Stimulated activated CD4-positive, alpha-beta T cell treated with anti-CD3 and anti-CD28 coated beads, Interleukin-12 subunit alpha, Interleukin-12 subunit beta, amount 100 ng/mL, for 48 hours (primary cell): ENCODE data around the gene DMRT3.

Source experiments
- DNase-seq, 3 donors: peaks; one replicate each; pipeline ENCODE4 v3.0.0-alpha.2; 2020; ENCODE audit warnings: low read depth in 2 of 3, low spot score in 1 of 3

The DMRT3 gene

DNA sequence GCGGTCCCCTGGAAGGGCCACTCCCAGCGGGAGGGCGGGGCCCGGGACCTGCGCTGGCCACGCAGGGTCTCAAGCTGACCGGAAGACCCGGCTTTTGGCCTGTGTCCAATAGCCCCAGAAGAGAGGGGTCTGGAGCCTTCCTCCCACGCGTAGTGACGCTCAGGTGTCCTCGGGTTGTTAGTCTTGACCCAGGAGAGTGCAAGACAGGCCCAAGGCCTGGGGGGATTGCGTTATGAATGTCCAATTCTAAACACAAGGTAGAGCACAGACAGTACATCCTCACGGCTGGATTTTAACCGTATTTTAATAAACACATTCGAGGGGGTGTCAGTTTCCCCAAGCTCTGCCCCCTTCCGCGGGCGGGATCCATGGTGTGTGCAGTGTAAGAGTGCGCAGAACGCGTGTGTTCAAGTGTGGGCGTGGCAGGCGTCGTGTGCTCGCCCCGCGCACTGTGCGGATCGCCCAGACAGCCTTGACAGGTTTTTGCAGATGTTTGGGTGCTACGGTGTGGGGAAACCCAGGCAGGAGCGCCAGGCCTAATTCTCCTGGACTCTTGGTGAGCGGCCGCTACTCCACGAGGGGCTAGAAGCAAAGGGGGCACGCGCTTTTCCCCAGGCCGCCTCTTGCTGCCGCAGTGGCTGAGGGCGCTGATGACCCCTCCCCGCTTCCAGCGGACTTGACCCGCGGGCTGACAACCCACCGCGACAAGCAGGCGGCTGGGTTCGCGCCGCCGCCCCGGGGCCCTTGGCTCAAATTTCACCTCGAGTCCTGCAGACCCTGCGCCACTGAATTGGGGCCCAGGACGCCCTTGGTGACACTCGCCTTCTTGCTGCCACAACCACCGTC is 6.1 kb upstream of the DMRT3 start:
- no peak for DNase-seq

DNA sequence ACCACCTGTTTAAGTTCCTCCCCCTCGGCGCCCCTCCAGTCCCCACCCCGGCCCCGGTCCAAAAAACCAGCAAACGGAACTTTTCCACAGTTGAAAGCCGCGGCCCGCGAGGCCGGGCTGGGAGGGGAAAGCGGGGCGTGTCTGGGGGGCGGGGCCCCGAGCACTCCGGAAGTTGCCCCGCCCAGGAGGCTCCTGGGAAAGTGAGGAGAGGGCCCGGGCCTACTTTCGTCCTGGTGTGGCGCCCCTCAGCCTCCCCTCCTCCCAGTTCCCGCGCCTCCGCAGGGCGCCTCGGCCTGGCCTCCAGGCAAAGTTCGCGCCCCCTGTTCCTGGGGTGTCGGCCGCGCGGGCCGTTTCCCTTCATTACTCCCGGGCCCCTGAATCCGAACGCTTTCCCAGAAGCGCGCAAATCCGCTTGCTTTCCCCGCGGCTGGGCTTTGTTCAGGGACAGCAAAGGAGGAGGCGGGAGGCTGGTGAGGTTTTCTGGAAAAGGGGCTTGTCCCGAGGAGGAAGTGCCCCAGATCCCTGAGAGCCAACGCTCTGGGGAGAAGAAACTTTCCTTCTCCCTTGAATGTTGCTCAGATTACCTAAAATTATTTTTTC is 4.5 kb upstream of the DMRT3 start:
- no peak for DNase-seq

DNA sequence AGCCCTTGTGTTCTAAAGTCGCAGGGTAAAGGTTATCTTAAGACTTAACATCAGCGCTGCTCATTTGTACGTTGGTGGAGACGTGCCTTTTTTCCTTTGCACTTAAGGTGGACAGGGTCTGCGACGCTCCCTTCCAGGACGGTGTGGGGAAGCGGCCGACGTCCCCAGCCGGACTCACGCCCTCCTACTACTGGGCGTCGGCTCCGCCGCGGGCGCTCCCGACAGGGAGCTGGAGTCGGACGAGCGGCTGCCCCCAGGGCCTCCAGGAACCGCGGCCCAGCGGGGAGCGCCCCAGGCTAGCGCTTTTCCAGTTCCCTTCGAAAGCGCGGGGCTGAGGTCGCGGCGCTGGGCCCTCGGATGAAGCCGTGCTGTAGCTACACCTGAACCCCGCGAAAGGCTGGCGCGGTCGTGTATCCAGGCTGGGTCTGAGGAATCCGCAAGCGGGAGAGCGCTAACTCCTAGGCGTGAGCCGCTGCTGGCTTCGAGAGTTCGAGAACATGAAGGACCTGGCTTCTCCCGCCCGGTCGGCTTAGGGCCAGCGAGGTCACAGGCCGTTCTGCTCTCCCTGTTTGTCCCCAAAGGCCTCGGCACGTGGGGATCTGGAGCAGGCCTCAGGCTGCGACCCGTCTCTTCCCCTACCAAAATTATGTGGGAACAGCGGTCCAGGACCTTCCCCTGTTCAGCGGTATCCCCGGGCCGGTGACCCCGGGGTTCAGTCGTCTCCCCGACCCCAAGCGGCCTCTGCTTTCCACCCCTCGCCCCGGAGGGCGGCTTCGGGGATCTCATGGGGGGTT is 3.8 kb upstream of the DMRT3 start:
- no peak for DNase-seq

DNA sequence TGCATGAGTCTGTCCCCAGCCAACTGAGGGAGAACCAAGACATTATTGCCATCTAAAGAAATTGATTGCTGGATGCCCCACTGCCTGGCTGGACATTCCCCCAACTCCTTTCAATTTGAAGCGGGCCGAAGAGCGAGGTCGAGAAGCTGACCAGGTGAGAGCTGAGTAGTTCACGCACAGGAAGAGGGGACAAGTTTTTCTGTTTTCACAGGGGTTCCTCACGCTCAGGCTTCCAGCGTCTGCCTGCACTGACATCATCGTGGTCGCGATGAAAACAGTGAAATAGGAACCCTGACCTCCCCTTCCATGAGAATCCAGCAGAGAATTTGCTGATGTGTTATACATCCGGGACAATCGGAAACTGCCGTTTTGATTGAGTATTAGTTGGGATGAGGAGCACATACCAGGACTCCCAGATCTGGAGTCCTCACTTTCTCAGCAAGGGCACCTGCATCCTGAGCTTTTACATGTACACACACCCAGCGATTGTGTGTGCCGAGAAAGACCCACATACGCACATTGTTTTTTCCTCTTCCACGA is 3.1 kb upstream of the DMRT3 start:
- DNase-seq: no peak

DNA sequence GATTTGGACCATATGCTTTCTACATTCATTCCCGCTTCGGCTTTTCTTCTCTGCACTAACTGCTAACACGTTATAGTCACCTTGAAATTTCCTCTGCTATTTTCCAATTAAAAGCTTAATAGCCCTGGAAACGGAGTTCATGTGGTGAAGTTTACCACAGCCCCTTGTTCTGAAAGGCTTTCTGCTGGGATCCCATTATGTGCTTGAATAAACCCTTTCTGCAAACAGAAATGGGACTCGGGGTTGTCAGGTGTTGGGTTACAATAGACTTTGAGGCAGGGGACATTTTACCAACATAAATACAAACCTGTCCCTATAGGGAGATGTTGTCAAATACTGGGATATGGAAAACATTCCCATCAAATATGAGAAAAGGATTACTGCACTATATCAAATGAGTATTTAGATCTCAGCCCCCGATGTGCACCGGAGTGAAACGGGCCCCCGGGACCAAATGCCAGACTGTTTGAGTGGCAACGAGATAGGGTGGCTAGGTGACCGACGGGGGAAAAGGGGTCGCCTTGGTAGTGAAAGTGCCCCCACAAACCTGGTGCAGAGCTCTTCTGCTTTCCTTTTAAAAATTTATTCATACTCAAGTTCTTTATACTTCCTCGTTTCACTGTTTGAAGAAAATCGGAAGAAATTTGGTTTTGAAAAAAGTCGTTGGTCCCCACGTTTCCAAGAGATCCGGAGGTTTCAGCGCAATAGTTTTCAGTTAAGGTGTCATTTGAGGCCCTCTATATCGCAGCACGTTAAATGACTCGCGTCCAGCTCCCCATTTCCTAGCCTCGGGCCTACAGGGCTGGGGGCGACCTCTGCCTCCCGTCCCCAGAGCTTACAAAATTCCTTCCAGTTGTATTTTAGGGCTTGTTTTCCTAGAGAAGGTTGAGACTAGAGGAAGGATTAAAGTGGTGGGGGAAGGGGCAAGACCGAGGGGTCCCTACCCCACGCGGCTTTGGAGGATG is 2.1 kb upstream of the DMRT3 start:
- no peak for DNase-seq

DNA sequence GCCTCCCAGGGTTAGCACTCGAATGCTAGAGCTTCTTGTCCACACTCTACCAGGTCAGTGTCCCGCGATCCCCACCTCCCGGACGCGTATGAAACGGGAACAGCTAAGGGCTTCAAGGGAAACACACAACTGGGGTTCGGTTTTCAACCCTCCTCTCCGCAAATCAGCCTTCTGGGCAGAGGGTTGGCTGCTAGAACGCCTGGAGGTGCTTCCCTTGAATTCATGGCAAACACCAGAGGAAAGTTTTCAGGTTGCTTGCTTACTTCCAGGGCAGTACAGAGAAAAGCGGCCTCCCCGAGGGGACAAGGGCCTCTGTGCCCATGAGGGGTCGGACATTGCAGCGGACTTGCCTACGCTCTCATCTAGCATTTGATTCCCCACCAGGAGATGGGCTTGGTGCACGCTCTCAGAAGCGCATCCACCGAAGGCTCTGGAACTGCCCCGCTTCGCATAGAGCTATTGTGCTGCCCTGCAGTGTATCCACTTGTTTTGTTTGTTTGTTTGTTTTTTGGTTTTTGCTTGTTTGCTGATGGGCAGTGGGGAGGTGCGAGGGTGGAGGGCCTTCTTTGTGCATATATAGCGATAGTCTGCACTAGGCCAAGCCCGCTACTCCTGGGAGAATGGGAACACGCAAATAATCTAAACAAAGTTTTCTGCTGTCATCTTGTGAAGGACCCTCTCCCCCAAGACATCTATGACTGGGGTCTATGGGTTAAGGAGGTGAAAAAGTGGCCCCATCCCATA is 1.3 kb upstream of the DMRT3 start:
- no peak for DNase-seq

DNA sequence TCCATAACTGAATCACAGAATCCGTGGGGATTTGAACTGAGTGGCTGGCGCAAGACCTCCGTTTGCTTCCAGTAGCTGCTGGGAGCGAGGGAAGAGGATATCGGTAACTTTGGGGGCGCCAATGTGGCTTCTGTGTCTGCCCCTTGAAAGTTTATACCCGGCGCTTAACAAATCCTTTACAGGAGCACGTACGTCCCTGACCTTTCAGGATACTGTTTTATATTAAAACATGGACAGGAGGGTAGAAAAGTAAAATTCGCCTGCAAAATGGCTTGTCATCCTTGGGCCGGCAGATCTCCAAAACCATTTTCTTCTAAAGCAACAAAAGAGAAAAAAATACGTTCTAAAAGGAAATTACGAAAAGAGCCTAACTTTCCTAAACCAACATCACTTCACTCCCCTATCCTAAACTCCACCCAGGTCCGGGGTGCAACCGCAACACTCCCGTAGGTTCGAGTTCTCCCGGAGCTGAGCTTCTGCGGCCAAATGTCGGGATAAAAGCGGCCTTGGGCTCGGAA is 656 bp upstream of the DMRT3 start:
- no peak for DNase-seq

DNA sequence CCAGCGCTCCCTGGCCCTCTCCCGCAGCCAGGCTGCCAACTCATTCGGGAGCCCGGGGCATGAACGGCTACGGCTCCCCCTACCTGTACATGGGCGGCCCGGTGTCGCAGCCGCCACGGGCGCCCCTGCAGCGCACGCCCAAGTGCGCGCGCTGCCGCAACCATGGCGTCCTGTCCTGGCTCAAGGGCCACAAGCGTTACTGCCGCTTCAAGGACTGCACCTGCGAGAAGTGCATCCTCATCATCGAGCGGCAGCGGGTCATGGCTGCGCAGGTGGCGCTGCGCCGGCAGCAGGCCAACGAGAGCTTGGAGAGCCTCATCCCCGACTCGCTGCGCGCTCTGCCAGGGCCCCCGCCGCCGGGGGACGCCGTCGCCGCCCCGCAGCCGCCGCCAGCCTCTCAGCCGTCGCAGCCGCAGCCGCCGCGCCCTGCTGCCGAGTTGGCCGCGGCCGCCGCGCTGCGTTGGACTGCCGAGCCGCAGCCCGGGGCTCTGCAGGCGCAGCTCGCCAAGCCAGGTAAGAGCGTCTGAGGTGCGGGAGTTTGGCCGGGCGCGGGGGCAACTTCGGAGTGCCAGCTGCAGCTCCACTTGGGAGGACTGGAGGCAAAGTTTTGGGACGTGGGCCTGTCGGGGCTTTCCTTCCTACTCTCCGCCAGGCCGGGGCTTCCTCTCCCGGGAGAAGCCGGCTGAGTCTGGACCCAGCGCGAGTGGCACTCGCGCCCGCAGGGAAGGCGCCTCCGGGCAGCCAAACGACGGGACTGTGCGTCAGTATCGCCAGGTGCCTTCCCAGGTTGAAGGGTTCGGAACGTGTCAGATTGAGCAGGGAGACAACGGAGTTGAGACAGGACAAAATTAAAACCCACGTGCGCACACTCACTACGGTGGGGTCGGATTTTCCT is 735 bp downstream of the DMRT3 start:
- no peak for DNase-seq

DNA sequence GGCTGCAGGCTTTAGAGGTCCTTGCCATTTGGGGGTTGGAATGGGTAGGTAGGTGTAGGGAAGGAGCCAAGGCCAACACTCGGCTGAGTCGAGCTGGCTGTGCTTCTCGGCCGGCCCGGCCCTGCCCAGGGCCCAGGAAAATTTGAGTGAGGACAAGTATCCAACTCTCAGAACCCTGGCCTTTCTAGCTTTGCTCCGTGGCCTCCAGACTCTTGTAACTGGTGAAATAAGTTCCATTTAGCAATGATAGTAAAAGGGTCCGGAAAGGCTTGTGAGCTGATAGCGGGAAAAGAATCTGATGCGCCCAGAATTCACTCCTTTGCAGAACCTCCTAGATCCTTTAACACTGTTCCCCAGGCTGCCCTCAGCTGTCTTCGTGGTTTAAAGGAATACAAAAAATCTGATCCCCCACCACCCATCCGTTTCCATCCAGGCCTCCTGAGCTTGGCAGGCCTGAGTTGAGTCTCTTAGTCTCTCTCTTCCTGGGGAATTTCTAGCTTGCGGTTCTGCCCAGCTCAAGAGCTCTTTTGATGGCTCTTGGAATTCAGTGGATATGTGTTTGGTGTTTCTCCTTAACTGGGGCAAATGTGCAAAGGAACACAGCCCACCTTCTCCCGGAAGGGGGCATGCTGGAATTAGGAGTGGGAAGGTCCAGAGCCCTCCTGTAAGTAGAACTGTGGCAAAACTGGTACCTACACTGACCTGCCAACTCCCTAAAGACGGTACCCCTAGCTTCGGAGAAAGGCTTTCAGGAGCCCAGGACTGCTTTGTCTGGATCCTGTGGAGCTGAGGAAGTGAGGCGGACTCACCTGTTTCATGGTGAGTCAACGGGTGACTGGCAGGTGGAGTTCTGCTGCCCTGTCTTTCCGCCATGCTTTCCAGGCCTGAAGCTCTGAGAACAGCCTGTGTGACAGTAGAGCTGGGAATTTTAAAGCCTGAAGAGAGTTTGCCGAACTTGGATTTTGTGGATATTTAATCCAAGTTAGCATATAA is 1.7 kb downstream of the DMRT3 start:
- DNase-seq: no peak

DNA sequence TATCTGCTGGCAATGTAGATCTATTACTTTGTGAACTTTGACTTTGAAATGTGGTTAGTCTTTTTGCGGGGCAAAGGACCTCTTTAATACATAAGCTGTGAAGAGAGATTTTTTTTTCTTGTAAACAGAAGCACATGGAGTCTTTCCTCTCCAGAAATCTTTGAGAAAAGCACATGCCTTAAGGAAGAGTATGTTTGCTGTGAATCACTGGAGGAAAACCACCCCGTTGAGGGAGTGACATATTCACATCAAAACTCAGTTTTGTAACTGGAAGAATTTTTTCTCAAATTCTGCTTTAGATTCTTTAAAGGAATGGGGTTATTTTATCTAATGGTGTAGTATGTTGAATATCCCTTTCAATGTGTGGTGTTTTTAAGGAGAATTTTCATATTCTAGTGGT is 3.5 kb downstream of the DMRT3 start:
- no peak for DNase-seq

DNA sequence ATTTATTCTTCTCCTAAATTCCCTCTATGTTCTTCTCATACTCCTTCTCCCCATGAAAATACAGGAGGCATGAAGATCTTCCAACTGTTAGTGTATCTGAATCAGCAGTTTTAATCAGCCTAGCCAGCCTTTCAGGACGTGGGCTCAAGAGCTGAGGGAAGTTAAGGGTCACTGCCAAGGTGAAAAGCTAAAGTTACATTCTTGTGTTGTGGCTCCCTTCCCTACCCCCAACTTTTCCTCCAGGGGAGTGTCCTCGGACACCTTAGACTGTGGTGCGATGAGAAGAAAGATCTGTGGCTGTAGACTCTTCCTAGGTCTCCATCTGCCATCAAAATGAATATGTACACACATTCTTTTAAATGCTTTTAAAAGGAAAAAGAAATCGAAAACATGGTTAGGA is 4.2 kb downstream of the DMRT3 start:
- no peak for DNase-seq

DNA sequence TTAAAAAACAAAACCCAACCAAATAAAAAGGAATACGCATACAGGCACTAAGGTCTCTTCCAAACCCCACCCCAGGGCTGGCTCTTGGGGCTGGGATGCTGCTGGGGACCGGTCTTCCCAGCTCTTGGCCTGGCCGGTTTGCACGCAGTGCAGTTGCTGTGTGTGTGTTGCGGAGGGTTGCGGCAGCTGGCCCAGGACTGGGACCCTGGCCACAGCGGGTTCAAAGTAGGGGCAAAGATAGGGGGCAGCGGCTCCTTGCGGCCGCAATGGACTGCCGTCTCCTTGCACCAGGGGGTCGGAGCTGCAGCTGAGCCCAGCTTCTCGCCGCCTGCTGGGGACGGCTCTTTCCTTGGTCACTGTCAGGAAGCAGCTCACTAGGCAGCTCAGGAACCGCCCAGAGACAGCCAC is 5.0 kb downstream of the DMRT3 start:
- DNase-seq: no peak

DNA sequence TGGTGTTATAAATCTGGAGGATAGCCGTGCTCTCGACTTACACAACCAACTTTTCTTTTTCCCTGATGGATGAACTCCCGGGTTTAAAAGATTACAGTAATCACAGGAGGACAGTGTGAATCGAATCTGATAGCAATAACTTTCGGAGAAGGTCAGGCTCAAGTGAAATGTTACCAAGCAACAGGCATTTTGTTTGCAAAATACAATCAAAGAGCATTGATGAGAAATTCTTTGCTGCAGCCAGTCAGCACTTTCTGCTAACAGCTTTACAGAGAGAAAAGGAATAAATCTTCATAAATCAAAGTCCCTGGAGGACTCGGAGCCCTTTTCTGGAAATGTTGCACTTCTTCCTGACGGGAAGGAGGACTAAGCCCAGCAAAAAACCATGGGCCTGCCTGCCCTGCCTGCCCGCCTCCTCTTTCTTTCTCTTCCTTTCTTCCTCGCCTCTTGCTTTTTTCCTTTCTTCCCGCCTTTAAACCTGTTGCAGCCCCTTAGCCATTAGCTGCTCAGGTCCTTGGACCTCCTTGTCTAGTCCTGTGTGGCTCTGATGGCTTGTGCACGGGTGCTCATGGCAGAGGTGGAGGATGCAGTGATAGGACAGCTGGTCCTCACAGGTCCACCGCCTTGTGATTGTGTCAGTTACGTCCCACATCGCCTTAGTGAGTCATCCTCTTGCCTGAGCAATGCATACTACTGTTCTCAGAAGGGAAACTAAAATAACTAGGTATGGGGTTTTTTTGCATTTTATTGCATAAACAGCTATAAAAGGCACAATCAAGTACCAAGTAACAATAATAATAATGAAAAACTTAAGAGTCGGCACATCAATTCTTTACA is 6.2 kb downstream of the DMRT3 start:
- DNase-seq: no peak

DNA sequence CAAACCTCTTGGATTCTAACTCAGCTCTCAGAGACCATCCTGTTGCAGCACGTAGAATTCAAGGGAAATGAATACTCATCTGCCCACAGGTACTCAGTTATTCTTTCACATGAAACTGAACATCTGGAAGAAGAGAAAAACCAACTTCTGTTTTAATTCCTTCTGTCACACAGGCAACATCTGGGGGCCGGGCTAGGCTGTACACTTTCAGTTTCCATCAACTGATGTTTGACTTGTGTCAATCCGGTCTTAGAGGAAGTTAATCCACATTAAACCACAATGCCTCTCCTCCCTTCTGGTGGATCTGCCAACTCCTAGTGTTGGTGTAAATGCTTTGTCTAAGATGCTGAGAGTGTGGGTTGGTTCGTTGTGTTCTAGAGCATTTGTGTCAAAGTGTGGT is 17.6 kb downstream of the DMRT3 start:
- DNase-seq: no peak

DNA sequence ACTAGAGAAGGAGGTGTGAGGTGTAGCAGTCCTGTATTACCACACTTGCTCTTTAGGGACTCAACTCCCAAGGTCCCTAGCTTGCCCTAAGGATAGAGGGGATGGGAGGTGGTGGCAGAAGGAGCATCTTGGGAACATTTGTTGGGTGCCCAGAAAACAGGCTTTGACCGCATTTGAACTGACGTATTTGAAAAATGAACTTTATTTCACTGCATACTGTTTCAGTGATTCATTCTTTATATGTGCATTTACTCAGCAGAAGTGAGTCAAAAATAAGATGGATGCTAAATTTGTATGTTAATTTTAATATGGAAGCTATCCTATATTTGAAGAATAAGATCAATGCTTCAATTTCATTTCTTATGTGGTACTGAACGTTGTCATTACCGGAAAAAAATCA is 18.7 kb downstream of the DMRT3 start:
- DNase-seq: no peak

DNA sequence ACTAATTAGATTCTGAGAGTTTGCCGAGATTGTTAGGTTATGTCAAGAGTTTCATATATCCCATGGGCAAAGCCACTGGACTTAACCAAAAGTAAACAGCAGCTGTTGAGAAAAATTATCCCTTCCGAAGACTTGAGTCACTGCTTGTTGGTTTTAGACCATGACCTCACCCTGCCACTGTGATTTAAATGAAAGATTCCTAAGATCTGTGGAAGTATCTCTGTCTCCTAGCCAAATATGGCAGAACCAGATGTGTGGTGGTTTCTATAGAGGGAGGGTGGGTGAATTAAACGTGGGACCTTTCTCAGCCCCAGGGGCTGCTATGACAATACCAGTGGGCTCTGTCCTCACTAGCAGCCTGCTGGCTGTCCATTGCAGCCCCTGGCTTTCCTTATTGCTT is 19.3 kb downstream of the DMRT3 start:
- no peak for DNase-seq
